Esophagus squamous epithelium (tissue), 5 donors: ENCODE measurements around the gene BRIP1. TPM values are rescaled to one million over a fixed set of nuclear protein-coding genes. Genes with fewer than 3 reads are reported as not detected.
"Not testable (repeated sequence)": the region's sequence is repeated elsewhere in the genome, so short reads cannot be mapped to it uniquely, and the experiment has no call there.

Experiments
- DNase-seq: peaks from one replicate; lab custom pipeline; 2025; lab: John Stamatoyannopoulos, UW
- H3K27ac ChIP-seq, 4 donors: fragments of 200-600 bp; sonication (generic); one replicate each; pipeline ENCODE4 v1.5.1; 2016 to 2019; ENCODE audit warnings: mild to moderate bottlenecking in 1 of 4
- H3K27me3 ChIP-seq, 4 donors: fragments of 200-600 bp; sonication (generic); 1 replicate in 3 of 4; 2 replicates in 1 of 4; pipeline versions ENCODE4 v1.5.1 to v1.6.0; 2017 to 2021; ENCODE audit warnings: antibody characterized with exemption in 1 of 4
- H3K36me3 ChIP-seq, 3 donors: fragments of 200-600 bp; sonication (generic); one replicate each; pipeline ENCODE4 v1.5.1; 2016 to 2019
- H3K4me1 ChIP-seq, 3 donors: fragments of 200-600 bp; sonication (generic); one replicate each; pipeline ENCODE4 v1.5.1; 2017 to 2019
- H3K4me3 ChIP-seq, 4 donors: fragments of 200-600 bp; sonication (generic); 1 replicate in 3 of 4; 2 replicates in 1 of 4; pipeline ENCODE4 v1.5.1; 2016 to 2019; ENCODE audit warnings: mild to moderate bottlenecking in 2 of 4, moderate library complexity in 1 of 4
- H3K9me3 ChIP-seq, 3 donors: fragments of 200-600 bp; sonication (generic); one replicate each; pipeline ENCODE4 v1.5.1; 2016 to 2019
- POLR2A ChIP-seq, 4 donors: fragments of 450-650 bp; IDR thresholded peaks; one replicate each; pipeline ENCODE4 v1.6.1; 2017; ENCODE audit warnings: antibody characterized with exemption in 4 of 4, mild to moderate bottlenecking in 4 of 4, moderate library complexity in 3 of 4
- WGBS, 2 donors: methylation state at CpG; one replicate each; pipeline ENCODE4 v1.1.5; 2018; 5-methylcytosine and 5-hydroxymethylcytosine counted together
- intact Hi-C: fragments of 100-400 bp; cut with DNase I; formaldehyde crosslinking; loops from one replicate; pipeline ENCODE4 v1.15.0; 2022
- total RNA-seq, 4 donors: library from RNA; depleted of rRNA; stranded (reverse); fragments of >200 nt; gene quantifications; one replicate each; pipeline ENCODE4 v1.1.0, GENCODE V29; 2016
- TF ChIP-seq, protein P1 (sequence below), 6 experiments: fragments of 450-650 bp in 4 of 6; fragments of 200-600 bp in 2 of 6; sonication (generic) in 2 of 6; IDR thresholded peaks; one replicate each; pipeline ENCODE4 v1.5.1; 2016 to 2019; ENCODE audit warnings: antibody characterized with exemption in 6 of 6, mild to moderate bottlenecking in 4 of 6, moderate library complexity in 4 of 6
- donor health status: DM: yes; HTN: yes; CAD: no.

Gene BRIP1
- total RNA-seq, 4 donors from 2014 or later: 1.6 to 7.0 (median 3.2) TPM

DNA sequence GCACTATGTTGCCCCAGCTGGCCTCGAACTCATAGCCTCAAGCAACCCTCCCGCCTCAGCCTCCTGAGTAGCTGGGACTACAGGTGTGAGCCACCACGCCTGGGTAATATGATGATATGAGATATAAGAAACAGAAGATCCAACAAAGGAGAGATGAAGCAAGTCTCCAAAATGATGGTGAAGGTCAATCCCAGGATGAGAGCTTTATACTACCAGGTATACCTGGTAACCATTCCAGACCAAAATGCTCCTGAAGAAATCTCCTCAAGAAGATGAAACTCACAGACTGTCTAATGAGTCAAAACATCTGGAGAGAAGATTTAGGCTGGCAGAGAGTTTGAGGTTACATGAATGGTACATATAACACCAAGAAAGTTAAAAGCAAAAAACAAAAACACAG is 39.9 kb upstream of the BRIP1 start:
- 96% methylated on average over 3 of the region's 3 CpGs for WGBS, 2 donors
- Histone ChIP-seq H3K27ac (no peak overlapping the region), H3K27me3 (no peaks in the 10 kb centered on the region), H3K4me3 (no peak overlapping the region), H3K4me1 (no peaks in the 10 kb centered on the region), H3K9me3 (no peaks in the 10 kb centered on the region), H3K36me3 (peaks cover 3 to 95% (median 7%) of the 10 kb centered on the region in 3 donors)
- DNase-seq: no peak
- TF ChIP-seq, protein P1, sequence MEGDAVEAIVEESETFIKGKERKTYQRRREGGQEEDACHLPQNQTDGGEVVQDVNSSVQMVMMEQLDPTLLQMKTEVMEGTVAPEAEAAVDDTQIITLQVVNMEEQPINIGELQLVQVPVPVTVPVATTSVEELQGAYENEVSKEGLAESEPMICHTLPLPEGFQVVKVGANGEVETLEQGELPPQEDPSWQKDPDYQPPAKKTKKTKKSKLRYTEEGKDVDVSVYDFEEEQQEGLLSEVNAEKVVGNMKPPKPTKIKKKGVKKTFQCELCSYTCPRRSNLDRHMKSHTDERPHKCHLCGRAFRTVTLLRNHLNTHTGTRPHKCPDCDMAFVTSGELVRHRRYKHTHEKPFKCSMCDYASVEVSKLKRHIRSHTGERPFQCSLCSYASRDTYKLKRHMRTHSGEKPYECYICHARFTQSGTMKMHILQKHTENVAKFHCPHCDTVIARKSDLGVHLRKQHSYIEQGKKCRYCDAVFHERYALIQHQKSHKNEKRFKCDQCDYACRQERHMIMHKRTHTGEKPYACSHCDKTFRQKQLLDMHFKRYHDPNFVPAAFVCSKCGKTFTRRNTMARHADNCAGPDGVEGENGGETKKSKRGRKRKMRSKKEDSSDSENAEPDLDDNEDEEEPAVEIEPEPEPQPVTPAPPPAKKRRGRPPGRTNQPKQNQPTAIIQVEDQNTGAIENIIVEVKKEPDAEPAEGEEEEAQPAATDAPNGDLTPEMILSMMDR (IDR thresholded peaks at IDR 0.05): no peak
- TF ChIP-seq POLR2A (IDR thresholded peaks at IDR 0.05): no peak
- intact Hi-C loops: no loop called here

- Histone ChIP-seq H3K9me3 (no peaks in the 10 kb centered on the region), H3K4me3 (no peak overlapping the region), H3K27me3 (no peaks in the 10 kb centered on the region), H3K36me3 (peaks cover 0 to 98% (median 7%) of the 10 kb centered on the region in 3 donors), H3K4me1 (no peaks in the 10 kb centered on the region), H3K27ac (no peak overlapping the region)
- intact Hi-C loops: no loop called here
- 83 to 93% methylated on average over 2 of the region's 2 CpGs for WGBS, 2 donors
- DNase-seq: no peak
- no peak for TF ChIP-seq POLR2A (IDR thresholded peaks at IDR 0.05)
- TF ChIP-seq, protein P1 (IDR thresholded peaks at IDR 0.05): no peak
These were observed 34.3 kb upstream of the BRIP1 start for GRCh38 chr17:61897548-61898180.

GRCh38 chr17:61895391-61895790 is 32.1 kb upstream of the BRIP1 start:
- Histone ChIP-seq H3K27me3 (no peaks in the 10 kb centered on the region), H3K27ac (no peak overlapping the region), H3K9me3 (no peaks in the 10 kb centered on the region), H3K4me3 (no peak overlapping the region), H3K4me1 (no peaks in the 10 kb centered on the region), H3K36me3 (peaks cover 7 to 99% (median 9%) of the 10 kb centered on the region in 3 donors)
- no peak for DNase-seq
- 40 to 84% methylated on average over 2 of the region's 2 CpGs for WGBS, 2 donors
- TF ChIP-seq POLR2A (IDR thresholded peaks at IDR 0.05): no peak
- TF ChIP-seq, protein P1 (IDR thresholded peaks at IDR 0.05): no peak
- intact Hi-C loops: no loop called here

DNA sequence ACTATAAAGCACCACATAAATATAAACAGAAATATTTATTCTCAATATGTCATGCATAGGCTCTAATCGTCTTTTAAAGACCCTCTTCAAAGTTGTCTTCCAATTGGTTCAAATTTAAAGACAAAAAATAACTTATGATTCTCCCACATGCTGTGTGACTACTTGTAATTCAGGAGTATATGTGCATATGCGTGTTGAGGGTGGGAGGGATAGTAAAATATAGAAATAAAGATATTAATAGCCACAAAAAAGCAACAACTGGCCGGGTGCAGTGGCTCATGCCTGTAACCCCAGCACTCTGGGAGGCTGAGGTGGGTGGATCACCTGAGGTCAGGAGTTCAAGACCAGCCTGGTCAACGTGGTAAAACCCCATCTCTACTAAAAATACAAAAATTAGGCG is 31.0 kb upstream of the BRIP1 start:
- 73 to 86% methylated on average over 5 of the region's 5 CpGs for WGBS, 2 donors

DNA sequence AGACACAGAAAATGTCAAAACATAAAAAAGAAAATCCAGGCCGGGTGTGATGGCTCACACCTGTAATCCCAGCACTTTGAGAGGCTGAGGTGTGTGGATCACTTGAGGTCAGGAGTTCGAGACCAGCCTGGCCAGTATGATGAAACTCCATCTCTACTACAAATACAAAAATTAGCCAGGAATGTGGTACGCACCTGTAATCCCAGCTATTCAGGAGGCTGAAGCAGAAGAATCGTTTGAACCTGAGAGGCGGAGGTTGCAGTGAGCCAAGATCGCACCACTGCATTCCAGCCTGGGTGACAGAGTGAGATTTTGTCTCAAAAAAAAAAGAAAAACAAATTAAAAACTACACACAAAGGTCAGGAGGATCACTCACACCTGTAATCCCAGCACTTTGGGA is 24.4 kb upstream of the BRIP1 start:
- peaks cover 0 to 98% (median 11%) of the 10 kb centered on the region in 3 donors for H3K36me3 ChIP-seq
- H3K4me3 ChIP-seq, H3K27ac ChIP-seq, H3K4me1 ChIP-seq, H3K27me3 ChIP-seq, H3K9me3 ChIP-seq, DNase-seq, intact Hi-C loops: not testable (repeated sequence)
- 91 to 97% methylated on average over 6 of the region's 6 CpGs for WGBS, 2 donors

More for the DNA sequence above, 31.0 kb upstream of the BRIP1 start:
- H3K9me3 ChIP-seq, H3K4me3 ChIP-seq, intact Hi-C loops, H3K27ac ChIP-seq, DNase-seq, H3K27me3 ChIP-seq, H3K4me1 ChIP-seq: not testable (repeated sequence)
- H3K36me3 ChIP-seq: peaks cover 7 to 99% (median 11%) of the 10 kb centered on the region in 3 donors

DNA sequence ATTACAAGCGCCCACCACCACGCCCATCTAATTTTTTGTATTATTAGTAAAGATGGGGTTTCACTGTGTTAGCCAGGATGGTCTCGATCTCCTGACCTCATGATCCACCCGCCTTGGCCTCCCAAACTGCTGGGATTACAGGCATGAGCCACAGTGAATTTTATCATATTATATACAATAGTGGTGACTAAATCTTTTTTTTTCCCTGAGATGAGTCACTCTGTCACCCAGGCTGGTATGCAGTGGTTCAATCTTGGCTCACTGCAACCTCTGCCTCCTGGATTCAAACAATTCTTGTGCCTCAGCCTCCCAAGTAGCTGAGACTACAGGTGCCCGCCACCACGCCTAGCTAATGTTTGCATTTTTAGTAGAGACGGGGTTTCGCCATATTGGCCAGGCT is 22.5 kb upstream of the BRIP1 start:
- H3K27ac ChIP-seq, DNase-seq, H3K9me3 ChIP-seq, intact Hi-C loops, H3K27me3 ChIP-seq, H3K4me1 ChIP-seq, H3K4me3 ChIP-seq: not testable (repeated sequence)
- peaks cover 0 to 98% (median 11%) of the 10 kb centered on the region in 3 donors for H3K36me3 ChIP-seq
- WGBS, 2 donors: 90 to 93% methylated on average over 8 of the region's 8 CpGs
